DND-41 (cell line): ENCODE results near the gene CARS1.

Experiments used
- CTCF ChIP-seq: IDR thresholded peaks from 2 replicates; pipeline ENCODE4 v1.5.1; 2012; ENCODE audit warnings: borderline replicate concordance, low read length, moderate library complexity, mild to moderate bottlenecking; ENCODE audit not compliant: poor library complexity, severe bottlenecking; ENCODE audit errors: extremely low read depth
- EZH2 ChIP-seq: IDR thresholded peaks from 3 replicates; pipeline ENCODE4 v1.6.1; 2012; ENCODE audit warnings: borderline replicate concordance, low read depth, mild to moderate bottlenecking, moderate library complexity, low read length, inconsistent platforms; ENCODE audit not compliant: severe bottlenecking

- TF ChIP-seq CTCF, result no peak
- TF ChIP-seq EZH2, result no peak
These were observed 105.8 kb downstream of the CARS1 start for GRCh38 chr11:2951231-2952110.
